Measurements from ENCODE around the gene PMFBP1. TPM values are rescaled to one million over a fixed set of nuclear protein-coding genes. Genes with fewer than 3 reads are reported as not detected.
A peak's percentile ranks its signal among the peaks of the same experiment; 100 is the strongest.

Gene PMFBP1
- 1 to 10 TPM; 1.1 to 1.2 TPM for total RNA-seq

- Mint-ChIP-seq H3K4me1 (ENCODE audit: low read depth) (peaks cover 6% of the 10 kb centered on the region), H3K36me3 (ENCODE audit: low read depth) (no peaks in the 10 kb centered on the region), H3K27ac (no peak within 1 kb of the TSS)
Observed at GRCh38 chr16:72172105-72173034, at the start of gene PMFBP1. PMFBP1 (minus strand) TSS chr16:72172155; CDS start chr16:72171208, 947 bp downstream.

GRCh38 chr16:72221630-72222024 lies 49.7 kb upstream of the PMFBP1 start:
- TF ChIP-seq CTCF (IDR thresholded peaks at IDR 0.05) = no peak
- no peaks in the 10 kb centered on the region for H3K9me3 Mint-ChIP-seq
- intact Hi-C loops (cut with micrococcal nuclease) = no loop called here
- DNase-seq (no peak), ATAC-seq (no peak)
- H3K4me3 Mint-ChIP-seq = no peak overlapping the region
- CTCF ChIA-PET = no interaction called here
- POLR2A ChIA-PET = no interaction called here
- H3K27me3 Mint-ChIP-seq = no peaks in the 10 kb centered on the region
- H3K4me1 Mint-ChIP-seq (ENCODE audit: low read depth) = no peaks in the 10 kb centered on the region
- no peak overlapping the region for H3K27ac Mint-ChIP-seq
- H3K36me3 Mint-ChIP-seq (ENCODE audit: low read depth) = no peaks in the 10 kb centered on the region

More at GRCh38 chr16:72172105-72173034, at the start of gene PMFBP1:
- POLR2A ChIA-PET = interaction anchor here (0.6 kb wide), 1 partner anchor 11 kb away, joined by 3 read pairs; no protein-coding TSS in a partner anchor
- ATAC-seq = peak; percentile 84
- CTCF ChIA-PET = interaction anchor here (0.9 kb wide), 1 partner anchor 47 kb away, joined by 4 read pairs; no protein-coding TSS in a partner anchor
- H3K27me3 Mint-ChIP-seq = no peaks in the 10 kb centered on the region
- intact Hi-C loops (cut with micrococcal nuclease) = no loop called here
- no peak within 1 kb of the TSS for H3K4me3 Mint-ChIP-seq
- TF ChIP-seq CTCF (IDR thresholded peaks at IDR 0.05) = no peak
- H3K9me3 Mint-ChIP-seq = peaks cover 4% of the 10 kb centered on the region
- DNase-seq = peak; percentile 57

- ChIA-PET CTCF (interaction anchor here (1.1 kb wide), 1 partner anchor 96 kb away, joined by 3 read pairs; no protein-coding TSS in a partner anchor), POLR2A (no interaction called here)
- Mint-ChIP-seq H3K27me3 (no peaks in the 10 kb centered on the region), H3K4me3 (no peak overlapping the region), H3K9me3 (no peaks in the 10 kb centered on the region), H3K27ac (no peak overlapping the region), H3K36me3 (ENCODE audit: low read depth) (no peaks in the 10 kb centered on the region), H3K4me1 (ENCODE audit: low read depth) (no peaks in the 10 kb centered on the region)
- DNase-seq (no peak), ATAC-seq (no peak)
- intact Hi-C loops (cut with micrococcal nuclease) = no loop called here
- TF ChIP-seq CTCF (IDR thresholded peaks at IDR 0.05) = no peak
Observed at GRCh38 chr16:72220875-72221629, 49.1 kb upstream of the PMFBP1 start.

- Mint-ChIP-seq H3K4me3 (no peak overlapping the region), H3K27me3 (no peaks in the 10 kb centered on the region), H3K27ac (no peak overlapping the region), H3K36me3 (ENCODE audit: low read depth) (no peaks in the 10 kb centered on the region), H3K9me3 (peaks cover 10% of the 10 kb centered on the region), H3K4me1 (ENCODE audit: low read depth) (no peaks in the 10 kb centered on the region)
- POLR2A ChIA-PET = no interaction called here
- TF ChIP-seq CTCF (IDR thresholded peaks at IDR 0.05) = no peak
- CTCF ChIA-PET = no interaction called here
- no peak for DNase-seq
- intact Hi-C loops (cut with micrococcal nuclease) = no loop called here
- ATAC-seq = no peak
Observed at GRCh38 chr16:72219282-72219681, 47.3 kb upstream of the PMFBP1 start.

All from activated CD8-positive, alpha-beta T cell treated with anti-CD3 and anti-CD28 coated beads for 36 hours (primary cell).